H1 (cell line): ENCODE results near the gene CEP250.

Source experiments
- CHD2 ChIP-seq: IDR thresholded peaks from 2 replicates; pipeline ENCODE4 v1.6.1; 2012; ENCODE audit warnings: low read length, improper control_type of control experiment
- RAD21 ChIP-seq, 2 experiments: IDR thresholded peaks in 1 of 2; conservative IDR thresholded peaks in 1 of 2; 2 replicates each; pipeline ENCODE4 v1.6.1; 2011; ENCODE audit warnings: low read depth in 2 of 2, low read length in 2 of 2, improper control_type of control experiment in 1 of 2, inconsistent platforms in 1 of 2, mild to moderate bottlenecking in 1 of 2, moderate library complexity in 1 of 2
- RXRA ChIP-seq: IDR thresholded peaks from 2 replicates; pipeline ENCODE4 v1.6.1; 2011; ENCODE audit warnings: low read depth, mild to moderate bottlenecking, low read length, moderate library complexity; ENCODE audit not compliant: insufficient read depth

DNA sequence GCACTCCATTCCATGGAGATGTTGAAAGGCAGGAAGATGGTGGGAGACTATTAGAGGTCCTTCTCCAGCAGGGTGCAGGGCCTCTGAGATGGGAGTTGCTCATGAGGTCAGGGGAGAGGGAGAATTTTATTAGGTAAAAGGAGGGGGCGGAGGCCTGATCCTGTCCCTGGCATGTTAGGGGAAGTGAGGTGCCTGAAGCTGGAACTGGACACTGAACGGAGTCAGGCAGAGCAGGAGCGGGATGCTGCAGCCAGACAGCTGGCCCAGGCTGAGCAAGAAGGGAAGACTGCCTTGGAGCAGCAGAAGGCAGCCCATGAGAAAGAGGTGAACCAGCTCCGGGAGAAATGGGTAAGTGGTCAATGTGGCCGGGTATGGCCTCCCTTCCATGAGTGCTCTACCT lies 24.4 kb downstream of the CEP250 start:
- TF ChIP-seq CHD2 (no peak), RXRA (no peak), RAD21 (IDR thresholded peaks at IDR 0.05 in 1 of 2, conservative IDR thresholded peaks at IDR 0.05 in 1 of 2; ENCODE audit: low read depth in 2 of 2, low read length in 2 of 2) (no peak)
